ENCODE results near the gene NUDC. TPM values are rescaled to one million over a fixed set of nuclear protein-coding genes. Genes with fewer than 3 reads are reported as not detected.

Gene NUDC
- total and polyA plus RNA-seq, 2 of the 13 experiments (the other 11 are each of a cell fraction or from before 2014, with no cell fraction given) = 34.7 to 104 TPM

GRCh38 chr1:26921540-26922430, at the start of gene NUDC (continued):
- TF ChIP-seq SNAPC4 (CRISPR knock-in tag; IDR thresholded peaks at IDR 0.05) (peak; percentile 76), REXO4 (CRISPR knock-in tag; IDR thresholded peaks at IDR 0.05; ENCODE audit: borderline replicate concordance) (no peak; the same call in 1 of the 2 replicates), ZNF768 (CRISPR knock-in tag; IDR thresholded peaks at IDR 0.05) (peak; percentile 69), NFKBIZ (CRISPR knock-in tag; IDR thresholded peaks at IDR 0.05) (0 out of 2 replicates have a peak, but pooled peaks have one; percentile 14), ZNF784 (CRISPR knock-in tag; IDR thresholded peaks at IDR 0.05; ENCODE audit: borderline replicate concordance) (no peak; the same call in 1 of the 2 replicates), ZNF572 (CRISPR knock-in tag; IDR thresholded peaks at IDR 0.05) (no peak), ZBTB8A (CRISPR knock-in tag; IDR thresholded peaks at IDR 0.05; ENCODE audit: borderline replicate concordance, low read depth) (no peak), ZSCAN21 (CRISPR knock-in tag; IDR thresholded peaks at IDR 0.05; ENCODE audit: borderline replicate concordance) (peak; percentile 55; the same call in 1 of the 2 replicates), ZNF337 (CRISPR knock-in tag; IDR thresholded peaks at IDR 0.05; ENCODE audit: borderline replicate concordance, low read depth) (peak; percentile 91; the same call in 1 of the 2 replicates), SIN3A (IDR thresholded peaks at IDR 0.05; ENCODE audit: borderline replicate concordance, low read depth, low read length) (no peak), SMAD1 (CRISPR knock-in tag; IDR thresholded peaks at IDR 0.05; ENCODE audit: borderline replicate concordance, low read depth) (no peak; the same call in 1 of the 2 replicates), ZNF691 (CRISPR knock-in tag; IDR thresholded peaks at IDR 0.05; ENCODE audit: borderline replicate concordance, low read depth) (no peak; the same call in 1 of the 2 replicates), YEATS4 (CRISPR knock-in tag; IDR thresholded peaks at IDR 0.05; ENCODE audit: borderline replicate concordance) (peak; percentile 83), MTA3 (CRISPR knock-in tag; IDR thresholded peaks at IDR 0.05) (no peak), POGK (CRISPR knock-in tag; conservative IDR thresholded peaks at IDR 0.05) (0 out of 2 replicates have a peak, but pooled peaks have one; percentile 61), RORA (CRISPR knock-in tag; IDR thresholded peaks at IDR 0.05) (no peak), ZNF607 (CRISPR knock-in tag; IDR thresholded peaks at IDR 0.05; ENCODE audit: borderline replicate concordance) (peak; percentile 98), PBX2 (CRISPR knock-in tag; IDR thresholded peaks at IDR 0.05) (peak; percentile 83)

All from HepG2 (cell line).